ENCODE measurements around the gene PLA1A.

GRCh38 chr3:119585208-119585607 lies 12.5 kb upstream of the PLA1A start:
- TF ChIP-seq MYC (IDR thresholded peaks at IDR 0.05; ENCODE audit: insufficient read depth, insufficient read length, insufficient replicate concordance, low read length, severe bottlenecking) (no peak), EP300 (IDR thresholded peaks at IDR 0.05; ENCODE audit: borderline replicate concordance in 1 of 2, control insufficient read depth in 1 of 2, low read depth in 2 of 2, low read length in 2 of 2) (no peak), RELA (IDR thresholded peaks at IDR 0.05; ENCODE audit: borderline replicate concordance, partially characterized antibody) (no peak), POLR2AphosphoS5 (IDR thresholded peaks at IDR 0.05; ENCODE audit: low read length) (no peak), BCLAF1 (IDR thresholded peaks at IDR 0.05) (no peak), CTCF (IDR thresholded peaks at IDR 0.05 in 2 of 3, conservative IDR thresholded peaks at IDR 0.05 in 1 of 3; ENCODE audit: control insufficient read depth in 2 of 3, extremely low read depth in 1 of 3, insufficient read depth in 1 of 3, low read depth in 3 of 3, low read length in 3 of 3) (no peak), STAT3 (IDR thresholded peaks at IDR 0.05; ENCODE audit: low read depth, low read length) (no peak), YBX1 (IDR thresholded peaks at IDR 0.05) (no peak), POLR2A (IDR thresholded peaks at IDR 0.05; ENCODE audit: low read depth, low read length) (no peak), MXI1 (IDR thresholded peaks at IDR 0.05; ENCODE audit: low read depth, low read length) (no peak), TARDBP (IDR thresholded peaks at IDR 0.05; ENCODE audit: borderline replicate concordance) (no peak), RFX5 (IDR thresholded peaks at IDR 0.05; ENCODE audit: low read depth, low read length) (no peak), CHD2 (IDR thresholded peaks at IDR 0.05; ENCODE audit: borderline replicate concordance, low read depth, low read length) (no peak)

Measured in GM12878 (cell line).